Ishikawa (cell line): ENCODE results near the gene ARHGAP22.

Experiments used
- CEBPB ChIP-seq: IDR thresholded peaks from 2 replicates; pipeline ENCODE4 v1.6.1; 2012
- CREB1 ChIP-seq: IDR thresholded peaks from 2 replicates; pipeline ENCODE4 v1.6.1; 2012; ENCODE audit warnings: low read depth
- EGR1 ChIP-seq: IDR thresholded peaks from 2 replicates; pipeline ENCODE4 v1.6.1; 2012
- EP300 ChIP-seq: IDR thresholded peaks from 2 replicates; pipeline ENCODE4 v1.6.1; 2012; ENCODE audit warnings: borderline replicate concordance
- FOXM1 ChIP-seq: IDR thresholded peaks from 2 replicates; pipeline ENCODE4 v1.6.1; 2012; ENCODE audit warnings: low read depth, borderline replicate concordance
- NFIC ChIP-seq: IDR thresholded peaks from 2 replicates; pipeline ENCODE4 v1.6.1; 2012
- RAD21 ChIP-seq: IDR thresholded peaks from 2 replicates; pipeline ENCODE4 v1.6.1; 2012; ENCODE audit warnings: low read depth
- REST ChIP-seq: IDR thresholded peaks from 2 replicates; pipeline ENCODE4 v1.6.1; 2012; ENCODE audit warnings: low read depth, mild to moderate bottlenecking
- TAF1 ChIP-seq: IDR thresholded peaks from 2 replicates; pipeline ENCODE4 v1.6.1; 2012; ENCODE audit warnings: low read depth, mild to moderate bottlenecking
- TCF12 ChIP-seq: IDR thresholded peaks from 2 replicates; pipeline ENCODE4 v1.6.1; 2012; ENCODE audit warnings: low read depth
- TEAD4 ChIP-seq: IDR thresholded peaks from 2 replicates; pipeline ENCODE4 v1.6.1; 2012
- YY1 ChIP-seq: IDR thresholded peaks from 2 replicates; pipeline ENCODE4 v1.6.1; 2012; ENCODE audit warnings: low read depth
- ZBTB7A ChIP-seq: IDR thresholded peaks from 2 replicates; pipeline ENCODE4 v1.6.1; 2012; ENCODE audit warnings: low read depth
- TF ChIP-seq, protein P1 (sequence below): IDR thresholded peaks from 2 replicates; pipeline ENCODE4 v1.6.1; 2012
- TF ChIP-seq, protein P2 (sequence below): IDR thresholded peaks from 2 replicates; pipeline ENCODE4 v1.6.1; 2012

ARHGAP22 gene

GRCh38 chr10:48464121-48464870 lies 140.6 kb downstream of the ARHGAP22 start:
- TF ChIP-seq TAF1 (no peak), CREB1 (no peak), ZBTB7A (no peak), EP300 (no peak), RAD21 (no peak), CEBPB (no peak), TEAD4 (no peak), YY1 (no peak), EGR1 (no peak), NFIC (no peak), FOXM1 (no peak), REST (no peak), TCF12 (no peak)
- TF ChIP-seq, protein P1, sequence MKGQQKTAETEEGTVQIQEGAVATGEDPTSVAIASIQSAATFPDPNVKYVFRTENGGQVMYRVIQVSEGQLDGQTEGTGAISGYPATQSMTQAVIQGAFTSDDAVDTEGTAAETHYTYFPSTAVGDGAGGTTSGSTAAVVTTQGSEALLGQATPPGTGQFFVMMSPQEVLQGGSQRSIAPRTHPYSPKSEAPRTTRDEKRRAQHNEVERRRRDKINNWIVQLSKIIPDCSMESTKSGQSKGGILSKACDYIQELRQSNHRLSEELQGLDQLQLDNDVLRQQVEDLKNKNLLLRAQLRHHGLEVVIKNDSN: no peak
- TF ChIP-seq, protein P2, sequence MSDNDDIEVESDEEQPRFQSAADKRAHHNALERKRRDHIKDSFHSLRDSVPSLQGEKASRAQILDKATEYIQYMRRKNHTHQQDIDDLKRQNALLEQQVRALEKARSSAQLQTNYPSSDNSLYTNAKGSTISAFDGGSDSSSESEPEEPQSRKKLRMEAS: no peak

- no peak for TF ChIP-seq YY1
- TF ChIP-seq RAD21: peak; percentile 14; the same call in 1 of the 2 replicates
Measured at GRCh38 chr10:48463318-48464003, 141.4 kb downstream of the ARHGAP22 start.

GRCh38 chr10:48462482-48463020 lies 142.3 kb downstream of the ARHGAP22 start:
- TF ChIP-seq, protein P1: no peak
- TF ChIP-seq TCF12: no peak
- TF ChIP-seq NFIC: no peak
- TF ChIP-seq TEAD4: no peak
- no peak for TF ChIP-seq EGR1
- no peak for TF ChIP-seq TAF1
- TF ChIP-seq CREB1: no peak
- TF ChIP-seq ZBTB7A: no peak
- TF ChIP-seq FOXM1: no peak
- no peak for TF ChIP-seq RAD21
- TF ChIP-seq, protein P2: no peak
- TF ChIP-seq YY1: no peak
- TF ChIP-seq EP300: no peak
- TF ChIP-seq CEBPB: no peak

DNA sequence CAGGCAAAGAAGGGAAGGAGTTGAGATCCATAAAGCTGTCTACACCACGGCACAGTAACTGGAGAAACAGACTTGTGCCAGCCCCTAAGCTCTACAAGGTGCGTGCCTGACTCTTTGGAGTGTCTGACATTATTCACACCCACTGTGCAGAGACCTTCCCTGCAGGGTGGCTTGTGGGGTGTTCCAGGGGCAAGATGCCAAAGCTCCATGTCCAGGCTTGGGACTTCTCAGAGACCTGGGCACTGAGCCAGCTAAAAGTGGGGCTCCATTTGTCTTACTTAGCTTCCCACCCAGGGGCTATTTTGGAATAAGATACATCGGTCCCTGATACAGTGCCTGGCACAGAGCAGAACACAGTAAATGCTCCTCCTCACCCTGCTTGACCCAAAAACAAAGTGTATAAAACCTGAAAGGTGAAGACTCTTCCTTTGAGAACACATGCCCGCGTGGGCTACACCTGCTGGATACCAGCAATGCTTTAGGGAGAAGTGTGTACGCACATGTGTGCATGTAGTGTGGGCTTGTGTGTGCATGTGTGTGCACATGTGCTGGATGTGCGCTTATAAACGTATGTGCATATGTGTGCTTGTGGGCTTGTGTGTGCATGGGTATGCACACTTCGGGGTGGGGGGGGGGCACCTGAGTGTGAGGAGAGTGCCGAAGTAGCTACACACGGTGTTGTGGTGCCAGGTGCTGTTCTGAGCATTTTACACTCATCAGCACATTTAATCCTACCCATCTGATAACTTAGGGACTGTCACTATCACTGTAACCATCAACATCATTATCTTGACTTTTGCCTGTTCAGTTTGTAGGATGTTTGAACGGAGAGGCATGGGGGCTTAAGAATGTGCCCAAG lies 143.0 kb downstream of the ARHGAP22 start:
- TF ChIP-seq CREB1 (no peak), YY1 (no peak), EP300 (0 out of 2 replicates have a peak, but pooled peaks have one; percentile 23), RAD21 (no peak), TEAD4 (no peak), TAF1 (no peak), NFIC (peak; percentile 64)
- TF ChIP-seq, protein P1: no peak

DNA sequence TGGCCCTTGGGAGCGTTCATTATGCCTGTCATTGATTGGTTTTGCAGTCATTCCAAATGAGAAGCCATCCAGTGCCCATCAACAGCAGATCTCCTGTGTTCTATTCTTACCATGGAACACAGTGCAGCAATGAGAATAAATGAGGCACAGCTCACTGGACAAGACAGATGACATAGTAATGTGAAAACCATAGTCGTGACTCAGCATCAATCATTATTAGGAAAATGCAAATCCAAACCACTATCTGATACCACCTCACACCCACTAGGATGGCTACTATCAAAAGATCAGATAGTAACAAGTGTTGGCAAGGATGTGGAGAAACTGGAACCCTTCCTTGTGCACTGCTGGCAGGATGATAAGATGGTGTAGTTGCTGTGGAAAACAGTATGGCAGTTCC lies 144.7 kb downstream of the ARHGAP22 start:
- TF ChIP-seq EP300: no peak
- 0 out of 2 replicates have a peak, but pooled peaks have one; percentile 6 for TF ChIP-seq TCF12
- TF ChIP-seq RAD21: no peak
- TF ChIP-seq ZBTB7A: no peak

GRCh38 chr10:48459270-48460150 lies 145.4 kb downstream of the ARHGAP22 start:
- TF ChIP-seq TEAD4: peak; percentile 59
- no peak for TF ChIP-seq CREB1
- TF ChIP-seq EGR1: no peak
- TF ChIP-seq REST: no peak
- TF ChIP-seq, protein P2: peak; percentile 29; the same call in 1 of the 2 replicates
- TF ChIP-seq NFIC: 0 out of 2 replicates have a peak, but pooled peaks have one; percentile 35
- TF ChIP-seq YY1: peak; percentile 42; the same call in 1 of the 2 replicates
- TF ChIP-seq TAF1: no peak
- no peak for TF ChIP-seq ZBTB7A
- 0 out of 2 replicates have a peak, but pooled peaks have one; percentile 3 for TF ChIP-seq RAD21
- no peak for TF ChIP-seq FOXM1
- TF ChIP-seq CEBPB: no peak
- TF ChIP-seq, protein P1: no peak
- TF ChIP-seq EP300: no peak; the same call in 1 of the 2 replicates
- peak; percentile 45; the same call in 1 of the 2 replicates for TF ChIP-seq TCF12
